Cardiac muscle cell (in vitro differentiated cells and primary cell): ENCODE results near the gene SLC39A11. TPM values are rescaled to one million over a fixed set of nuclear protein-coding genes. Genes with fewer than 3 reads are reported as not detected.
"Not testable (repeated sequence)": the region's sequence is repeated elsewhere in the genome, so short reads cannot be mapped to it uniquely, and the experiment has no call there.

Source experiments
- DNase-seq, 2 donors: peaks; one replicate each; pipeline versions ENCODE4 v3.0.0 to v3.0.0-alpha.2; 2010 to 2017; ENCODE audit warnings: low read depth in 1 of 2, low spot score in 1 of 2
- H3K27ac ChIP-seq: fragments of 200-600 bp; sonication (generic); 2 replicates; pipeline ENCODE4 v1.5.1; 2016
- H3K27me3 ChIP-seq: fragments of 200-600 bp; sonication (generic); 2 replicates; pipeline ENCODE4 v1.6.0; 2016; ENCODE audit warnings: control low read depth
- H3K36me3 ChIP-seq: fragments of 200-600 bp; sonication (generic); 2 replicates; pipeline ENCODE4 v1.5.1; 2016; ENCODE audit warnings: control low read depth
- H3K4me1 ChIP-seq: fragments of 200-600 bp; sonication (generic); 2 replicates; pipeline ENCODE4 v1.8.1; 2017; ENCODE audit warnings: low read depth, mild to moderate bottlenecking, mixed run types
- H3K4me3 ChIP-seq: fragments of 200-600 bp; sonication (generic); 2 replicates; pipeline ENCODE4 v1.5.1; 2016; ENCODE audit warnings: mild to moderate bottlenecking
- H3K9me3 ChIP-seq: fragments of 200-600 bp; sonication (generic); 2 replicates; pipeline ENCODE4 v1.5.1; 2017; ENCODE audit warnings: low read depth, mild to moderate bottlenecking, control low read depth
- CTCF ChIP-seq: IDR thresholded peaks from 2 replicates; pipeline ENCODE4 v1.5.1; 2012; ENCODE audit warnings: low read depth, mild to moderate bottlenecking, low read length
- polyA plus RNA-seq: library from polyadenylated mRNA; unstranded; fragments of >200 nt; fragmentation: Nextera tagmentation; extraction: Ambion mirVana; gene quantifications from 2 replicates; pipeline ENCODE4 v1.2.1, GENCODE V29; 2016
- total RNA-seq: library from RNA; depleted of rRNA; stranded (reverse); fragments of >200 nt; gene quantifications from 2 replicates; pipeline ENCODE4 v1.2.3, GENCODE V29; 2016

The SLC39A11 gene
- total and polyA plus RNA-seq, 2 experiments from 2014 or later = 5.9 to 11.7 TPM

- no peak for TF ChIP-seq CTCF
- H3K9me3 ChIP-seq = no peaks in the 10 kb centered on the region
- H3K4me3 ChIP-seq = no peak overlapping the region
- DNase-seq = no peak
- H3K36me3 ChIP-seq = no peaks in the 10 kb centered on the region
- no peak overlapping the region for H3K27ac ChIP-seq
- H3K4me1 ChIP-seq = no peaks in the 10 kb centered on the region
- H3K27me3 ChIP-seq = no peaks in the 10 kb centered on the region
These were observed 325.6 kb downstream of the SLC39A11 start for GRCh38 chr17:72766761-72767356.

GRCh38 chr17:72765368-72766153 is 326.9 kb downstream of the SLC39A11 start:
- Histone ChIP-seq H3K4me1 (no peaks in the 10 kb centered on the region), H3K36me3 (no peaks in the 10 kb centered on the region), H3K9me3 (no peaks in the 10 kb centered on the region), H3K4me3 (no peak overlapping the region), H3K27ac (no peak overlapping the region), H3K27me3 (no peaks in the 10 kb centered on the region)
- DNase-seq = peak in 1 of 2 donors; percentile 2
- TF ChIP-seq CTCF = no peak

GRCh38 chr17:72764632-72765041 is 327.9 kb downstream of the SLC39A11 start:
- no peak overlapping the region for H3K27ac ChIP-seq
- no peaks in the 10 kb centered on the region for H3K36me3 ChIP-seq
- H3K4me1 ChIP-seq = no peaks in the 10 kb centered on the region
- no peak for TF ChIP-seq CTCF
- no peak for DNase-seq
- H3K27me3 ChIP-seq = no peaks in the 10 kb centered on the region
- no peak overlapping the region for H3K4me3 ChIP-seq
- no peaks in the 10 kb centered on the region for H3K9me3 ChIP-seq

- Histone ChIP-seq H3K27ac (no peak overlapping the region), H3K36me3 (no peaks in the 10 kb centered on the region), H3K27me3 (no peaks in the 10 kb centered on the region), H3K4me1 (no peaks in the 10 kb centered on the region), H3K4me3 (no peak overlapping the region), H3K9me3 (no peaks in the 10 kb centered on the region)
- DNase-seq = no peak
- TF ChIP-seq CTCF = no peak
These were observed 328.5 kb downstream of the SLC39A11 start for GRCh38 chr17:72763981-72764380.

GRCh38 chr17:72761893-72762575 is 330.5 kb downstream of the SLC39A11 start:
- H3K4me3 ChIP-seq, H3K9me3 ChIP-seq, H3K27me3 ChIP-seq, H3K4me1 ChIP-seq, H3K36me3 ChIP-seq, H3K27ac ChIP-seq, DNase-seq: not testable (repeated sequence)

DNA sequence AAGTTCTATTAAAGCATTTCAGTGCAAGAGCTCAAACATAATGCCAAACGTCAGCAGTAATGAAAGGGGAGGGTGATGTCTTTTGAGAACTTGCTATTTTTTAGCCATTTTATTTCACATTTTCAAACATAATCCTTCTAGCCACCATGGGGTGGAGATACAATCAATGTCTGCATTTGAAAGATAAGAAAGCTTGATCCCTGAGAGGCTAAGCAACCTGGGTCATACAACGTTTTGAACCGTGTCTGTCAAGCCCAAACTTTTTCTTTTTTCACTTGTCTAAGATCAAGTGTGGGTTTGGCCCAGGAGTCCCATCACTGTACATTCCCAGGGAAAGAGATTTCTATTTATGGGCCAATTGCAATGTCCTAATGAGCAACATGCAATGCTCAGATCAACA is 331.1 kb downstream of the SLC39A11 start:
- no peaks in the 10 kb centered on the region for H3K9me3 ChIP-seq
- H3K27ac ChIP-seq = no peak overlapping the region
- no peaks in the 10 kb centered on the region for H3K4me1 ChIP-seq
- DNase-seq = no peak
- no peaks in the 10 kb centered on the region for H3K27me3 ChIP-seq
- no peak overlapping the region for H3K4me3 ChIP-seq
- no peaks in the 10 kb centered on the region for H3K36me3 ChIP-seq
- no peak for TF ChIP-seq CTCF
